Immature natural killer cell (primary cell): ENCODE results near the gene RADIL. TPM values are rescaled to one million over a fixed set of nuclear protein-coding genes. Genes with fewer than 3 reads are reported as not detected.

Experiments
- DNase-seq, 3 donors: peaks; one replicate each; pipeline ENCODE4 v3.0.0; 2022; ENCODE audit warnings: mixed read lengths in 1 of 3
- H3K27ac Mint-ChIP-seq, 6 donors: one replicate each; pipeline ENCODE4 v1.8.0; 2020; ENCODE audit warnings: mixed read lengths in 6 of 6, mild to moderate bottlenecking in 5 of 6, inconsistent platforms in 4 of 6, moderate library complexity in 3 of 6
- H3K27me3 Mint-ChIP-seq, 3 donors: one replicate each; pipeline ENCODE4 v1.8.0; 2020 to 2021; ENCODE audit warnings: low read depth in 3 of 3, mild to moderate bottlenecking in 3 of 3, mixed read lengths in 3 of 3, moderate library complexity in 3 of 3, inconsistent platforms in 1 of 3
- H3K36me3 Mint-ChIP-seq, 3 donors: one replicate each; pipeline ENCODE4 v1.8.0; 2020; ENCODE audit warnings: mixed read lengths in 3 of 3, inconsistent platforms in 2 of 3, mild to moderate bottlenecking in 2 of 3
- H3K4me1 Mint-ChIP-seq, 2 donors: one replicate each; pipeline ENCODE4 v1.8.0; 2020; ENCODE audit warnings: inconsistent platforms in 2 of 2, mild to moderate bottlenecking in 2 of 2, mixed read lengths in 2 of 2, moderate library complexity in 1 of 2
- H3K4me3 Mint-ChIP-seq, 5 donors: one replicate each; pipeline ENCODE4 v1.8.0; 2020; ENCODE audit warnings: mild to moderate bottlenecking in 5 of 5, mixed read lengths in 5 of 5, inconsistent platforms in 3 of 5, moderate library complexity in 3 of 5
- H3K9me3 Mint-ChIP-seq, 6 donors: one replicate each; pipeline ENCODE4 v1.8.0; 2020; ENCODE audit warnings: mild to moderate bottlenecking in 6 of 6, mixed read lengths in 6 of 6, inconsistent platforms in 4 of 6, moderate library complexity in 3 of 6
- polyA plus RNA-seq, 3 donors: library from polyadenylated mRNA; unstranded; fragments of 300-500 nt; fragmentation: Illumina TruSeq; gene quantifications; one replicate each; pipeline ENCODE4 v1.2.3, GENCODE V29; 2021

Gene RADIL
- polyA plus RNA-seq, 3 donors from 2014 or later = not detected

DNA sequence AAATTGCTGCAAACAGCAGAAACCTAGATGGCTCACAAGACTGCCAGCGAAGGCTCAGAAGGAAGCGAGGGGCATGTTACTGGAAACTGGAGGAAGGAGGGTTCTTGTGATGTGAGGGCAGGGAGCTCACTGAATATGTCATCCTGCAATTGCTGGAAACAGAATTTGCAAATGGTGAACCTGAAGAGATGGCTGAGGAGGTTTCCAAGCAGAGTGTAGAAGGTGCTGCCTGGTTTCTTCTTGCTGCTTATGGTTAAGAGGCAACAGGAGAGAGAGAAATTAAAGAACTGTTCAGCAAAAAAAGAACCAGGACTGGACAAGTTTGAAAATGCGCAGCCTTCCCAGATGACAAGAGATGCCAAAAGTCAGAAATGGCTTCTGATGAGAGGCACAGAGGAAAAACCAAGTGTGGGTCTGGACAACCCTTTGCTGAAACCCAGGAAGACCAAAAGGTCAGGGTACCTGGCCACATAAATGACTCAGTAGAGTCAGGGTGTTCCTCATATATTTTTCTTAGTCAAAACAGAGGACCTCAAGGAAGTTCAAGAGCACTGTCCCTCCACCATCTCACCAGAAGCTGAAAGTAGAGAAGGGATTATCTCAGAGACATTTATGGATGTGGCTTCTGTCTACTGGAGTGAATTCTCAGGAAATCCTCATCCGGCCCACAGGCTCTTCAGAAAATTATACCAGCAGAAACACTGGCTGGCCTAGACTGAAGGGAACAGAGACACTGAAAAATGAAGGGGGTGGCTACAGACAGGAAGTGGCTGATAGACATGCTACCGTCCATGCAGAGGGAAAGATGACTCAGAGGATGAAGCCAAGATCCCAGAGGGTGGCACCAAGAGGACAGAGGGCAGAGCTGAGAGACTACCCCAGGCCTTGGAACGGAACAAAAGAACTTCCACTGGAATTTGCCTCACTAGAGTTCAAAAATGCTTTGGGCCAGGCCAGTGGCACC is 31.8 kb downstream of the RADIL start:
- peak overlapping the region in 1 of 6 donors; percentile 23 for H3K27ac Mint-ChIP-seq
- H3K9me3 Mint-ChIP-seq = no peaks in the 10 kb centered on the region
- no peaks in the 10 kb centered on the region for H3K36me3 Mint-ChIP-seq
- H3K27me3 Mint-ChIP-seq = peaks cover 0 to 3% (median 1%) of the 10 kb centered on the region in 3 donors
- no peak overlapping the region for H3K4me3 Mint-ChIP-seq
- no peaks in the 10 kb centered on the region for H3K4me1 Mint-ChIP-seq
- DNase-seq = no peak

DNA sequence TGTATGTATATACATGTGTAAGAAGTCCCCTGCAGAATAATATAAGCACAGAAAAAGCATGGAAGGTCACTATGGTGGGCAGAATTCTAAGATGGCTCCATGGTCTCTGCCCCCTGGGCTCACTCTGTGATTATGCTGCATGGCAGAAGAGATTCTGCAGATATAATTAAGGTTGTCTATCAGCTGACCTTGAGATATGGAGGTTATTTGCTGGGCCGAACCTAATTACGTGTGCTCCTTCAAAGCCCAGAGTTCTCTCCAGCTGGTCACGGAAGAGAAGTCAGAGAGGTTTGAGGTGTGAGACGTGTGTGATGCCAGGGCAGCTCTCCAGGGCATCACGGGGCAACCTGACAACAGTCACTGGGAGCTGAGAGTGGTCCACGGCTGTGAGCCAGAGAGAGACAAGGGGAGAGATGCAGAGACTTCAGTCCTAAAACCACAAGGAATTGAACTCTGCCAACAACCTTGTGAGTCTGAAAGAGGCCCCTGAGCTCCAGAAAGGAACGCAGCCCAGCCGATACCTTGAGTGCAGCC is 33.2 kb downstream of the RADIL start:
- DNase-seq = no peak
- Mint-ChIP-seq H3K9me3 (no peaks in the 10 kb centered on the region), H3K4me1 (no peaks in the 10 kb centered on the region), H3K27ac (no peak overlapping the region), H3K36me3 (no peaks in the 10 kb centered on the region), H3K27me3 (peaks cover 0 to 3% (median 3%) of the 10 kb centered on the region in 3 donors), H3K4me3 (no peak overlapping the region)

DNA sequence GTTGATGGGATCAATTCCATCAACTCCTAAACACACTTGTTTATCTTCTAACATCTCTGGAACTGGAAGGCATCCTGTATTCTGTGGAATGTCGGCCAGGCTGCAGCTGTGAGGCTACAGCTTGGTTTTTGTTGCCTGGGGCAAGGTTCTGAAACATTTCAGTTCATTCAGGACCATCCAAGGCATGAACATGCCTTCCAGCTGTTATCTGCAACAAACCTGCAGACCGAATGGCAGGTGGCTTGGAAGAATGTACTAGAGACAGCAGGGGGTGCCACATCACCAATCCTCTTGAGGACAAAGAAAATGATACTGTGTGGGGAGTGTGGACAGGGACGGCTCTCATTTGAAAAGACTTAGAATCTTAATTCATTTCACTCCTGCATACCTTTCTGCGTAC is 34.1 kb downstream of the RADIL start:
- no peak overlapping the region for H3K4me3 Mint-ChIP-seq
- H3K36me3 Mint-ChIP-seq = no peaks in the 10 kb centered on the region
- peaks cover 0 to 4% (median 3%) of the 10 kb centered on the region in 3 donors for H3K27me3 Mint-ChIP-seq
- DNase-seq = peak; percentile 48 to 54 (median 53)
- H3K27ac Mint-ChIP-seq = no peak overlapping the region
- no peaks in the 10 kb centered on the region for H3K9me3 Mint-ChIP-seq
- H3K4me1 Mint-ChIP-seq = no peaks in the 10 kb centered on the region

DNA sequence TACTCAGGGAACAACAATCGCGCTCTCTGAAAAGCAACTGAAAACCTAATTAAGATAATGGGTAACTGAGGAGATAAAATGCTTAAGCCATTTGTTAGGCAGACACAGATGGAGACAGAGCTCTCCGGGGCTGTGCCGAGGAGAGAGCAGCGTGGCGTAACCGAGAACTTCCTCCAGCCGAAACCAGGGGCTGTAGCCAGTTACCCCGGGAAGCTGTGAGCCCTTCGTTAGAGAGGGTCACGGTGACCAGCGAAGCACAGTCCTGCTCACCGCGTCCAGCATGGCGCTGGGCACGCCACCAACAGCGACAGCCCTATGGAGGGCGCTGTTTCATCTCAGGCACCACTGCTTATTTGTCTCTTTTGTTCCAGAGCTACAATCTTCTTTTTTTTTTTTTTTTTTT is 37.8 kb downstream of the RADIL start:
- H3K27me3 Mint-ChIP-seq = peaks cover 3 to 9% (median 5%) of the 10 kb centered on the region in 3 donors
- no peaks in the 10 kb centered on the region for H3K36me3 Mint-ChIP-seq
- H3K27ac Mint-ChIP-seq = no peak overlapping the region
- no peak for DNase-seq
- H3K9me3 Mint-ChIP-seq = no peaks in the 10 kb centered on the region
- H3K4me3 Mint-ChIP-seq = no peak overlapping the region
- H3K4me1 Mint-ChIP-seq = no peaks in the 10 kb centered on the region

DNA sequence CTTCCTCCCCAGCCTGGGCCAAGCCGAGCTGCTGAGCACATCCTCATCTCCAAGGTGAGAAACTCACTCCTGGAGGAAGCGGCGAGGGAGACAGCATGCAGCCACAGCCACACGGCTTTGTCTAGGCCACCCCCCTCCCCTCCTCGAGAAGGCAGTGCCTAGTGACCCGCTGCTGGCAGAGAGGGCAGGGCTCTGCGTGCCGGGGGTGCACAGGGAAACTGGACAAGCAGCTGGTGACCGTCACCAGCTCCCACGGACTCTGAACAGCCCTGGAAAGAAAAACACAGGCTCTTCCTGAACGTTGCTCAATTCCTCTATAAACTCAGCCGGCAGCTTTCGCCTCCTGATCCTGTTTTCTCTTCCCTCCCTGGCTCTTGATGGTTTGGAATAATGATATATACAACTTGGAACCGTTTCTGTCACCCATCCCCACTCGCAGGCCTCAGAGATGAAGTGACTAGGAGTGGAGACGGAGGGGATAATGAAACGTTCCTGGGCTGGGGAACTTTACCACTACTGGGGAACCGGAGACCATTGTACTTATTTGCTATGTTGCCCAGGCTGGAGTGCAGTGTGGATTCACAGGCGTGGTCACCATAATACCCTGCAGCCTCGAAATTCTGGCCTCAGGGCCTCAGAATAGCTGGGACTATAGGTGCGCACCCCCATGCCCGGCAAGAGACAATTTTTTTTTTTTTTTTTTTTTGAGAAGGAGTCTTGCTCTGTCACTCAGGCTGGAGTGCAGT is 41.0 kb downstream of the RADIL start:
- Mint-ChIP-seq H3K27ac (no peak overlapping the region), H3K9me3 (no peaks in the 10 kb centered on the region), H3K36me3 (no peaks in the 10 kb centered on the region)

DNA sequence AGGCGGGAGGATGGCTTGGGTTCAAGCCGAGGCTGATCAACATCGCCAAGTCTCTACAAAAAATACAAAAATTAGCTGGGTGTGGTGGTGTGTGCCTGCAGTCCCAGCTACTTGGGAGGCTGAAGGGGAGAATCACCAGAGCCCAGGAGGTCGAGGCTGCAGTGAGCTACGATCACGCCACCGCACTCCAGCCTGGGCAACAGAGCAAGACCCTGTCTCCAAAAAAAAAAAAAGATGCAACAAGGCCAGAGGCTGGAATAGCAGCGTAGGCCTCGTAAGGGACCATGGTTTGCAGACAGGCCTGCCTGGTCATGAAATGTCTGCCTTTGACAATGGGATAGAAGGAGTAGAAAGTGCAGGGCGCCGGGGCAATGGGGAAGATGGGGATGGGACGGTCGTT is 41.7 kb downstream of the RADIL start:
- no peak overlapping the region for H3K27ac Mint-ChIP-seq
- H3K4me1 Mint-ChIP-seq = peaks cover 4 to 6% of the 10 kb centered on the region in 2 donors
- H3K27me3 Mint-ChIP-seq = peaks cover 2 to 11% (median 7%) of the 10 kb centered on the region in 3 donors
- H3K4me3 Mint-ChIP-seq = no peak overlapping the region
- no peaks in the 10 kb centered on the region for H3K9me3 Mint-ChIP-seq
- no peaks in the 10 kb centered on the region for H3K36me3 Mint-ChIP-seq
- DNase-seq = no peak

More for the DNA sequence above, 41.0 kb downstream of the RADIL start:
- Mint-ChIP-seq H3K27me3 (peaks cover 0 to 8% (median 7%) of the 10 kb centered on the region in 3 donors), H3K4me3 (no peak overlapping the region), H3K4me1 (peaks cover 0 to under 1% of the 10 kb centered on the region in 2 donors)
- no peak for DNase-seq

DNA sequence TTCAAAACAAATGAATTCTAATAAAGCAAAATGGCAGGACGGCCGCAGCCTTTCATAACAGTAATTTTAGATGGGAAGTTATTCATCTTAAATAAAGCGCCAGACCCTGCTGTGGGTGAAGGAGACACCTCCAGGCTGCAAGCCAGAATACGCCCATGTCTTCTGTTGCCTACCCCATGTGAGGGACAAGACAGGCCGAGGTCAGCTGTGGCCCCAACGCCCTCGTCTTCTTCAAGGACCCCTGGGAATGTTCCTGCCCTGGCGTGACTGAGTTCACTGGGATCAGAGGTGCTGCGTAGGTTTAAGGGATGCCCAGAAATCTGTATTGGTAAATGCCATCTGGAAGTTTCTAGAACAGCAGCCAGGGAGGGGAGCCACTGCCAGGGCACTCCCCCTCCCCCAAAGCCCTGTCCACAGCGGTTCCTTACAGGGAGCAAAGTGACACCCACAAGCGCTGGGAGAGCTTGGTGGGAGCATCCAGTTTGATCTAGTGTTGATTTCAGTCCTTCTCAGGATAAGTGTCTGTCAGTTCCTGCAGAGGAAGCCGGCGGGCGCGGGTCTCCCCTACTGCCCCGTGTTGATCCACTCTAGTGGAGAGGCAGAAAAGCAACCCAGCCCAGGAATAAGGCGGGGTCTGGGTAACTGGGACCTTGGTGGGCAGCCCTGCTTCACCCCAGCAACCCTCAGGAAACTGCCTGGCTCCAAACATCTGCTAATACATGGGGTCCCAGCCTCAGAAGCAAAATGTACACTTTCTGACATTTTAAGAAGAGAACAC is 42.3 kb downstream of the RADIL start:
- no peak for DNase-seq
- no peaks in the 10 kb centered on the region for H3K36me3 Mint-ChIP-seq
- peaks cover 4 to 8% of the 10 kb centered on the region in 2 donors for H3K4me1 Mint-ChIP-seq
- H3K27ac Mint-ChIP-seq = no peak overlapping the region
- no peaks in the 10 kb centered on the region for H3K9me3 Mint-ChIP-seq
- peaks cover 2 to 10% (median 7%) of the 10 kb centered on the region in 3 donors for H3K27me3 Mint-ChIP-seq
- no peak overlapping the region for H3K4me3 Mint-ChIP-seq

DNA sequence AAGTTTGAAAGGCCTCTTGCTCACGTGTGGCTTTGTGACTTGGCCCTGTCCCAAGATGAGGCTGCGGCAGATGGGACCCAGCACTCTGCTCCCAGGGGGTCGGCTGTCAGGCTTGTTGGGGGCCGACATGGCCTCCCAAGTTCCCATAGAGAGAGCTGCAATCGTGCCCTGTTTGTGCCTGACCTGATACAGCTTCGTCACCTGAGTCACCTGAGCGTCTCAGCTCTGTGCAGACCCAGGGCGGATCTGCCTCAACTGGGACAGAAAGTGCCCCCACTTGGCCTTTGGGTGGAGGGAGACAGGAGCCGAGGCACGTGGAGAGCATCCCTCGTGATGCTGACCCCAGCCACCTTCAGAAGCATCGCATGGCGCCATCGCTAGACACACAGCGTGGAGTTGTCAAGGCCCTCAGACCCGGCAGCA is 43.4 kb downstream of the RADIL start:
- H3K27ac Mint-ChIP-seq = no peak overlapping the region
- H3K36me3 Mint-ChIP-seq = no peaks in the 10 kb centered on the region
- no peak overlapping the region for H3K4me3 Mint-ChIP-seq
- no peak for DNase-seq
- peaks cover 4 to 8% of the 10 kb centered on the region in 2 donors for H3K4me1 Mint-ChIP-seq
- H3K9me3 Mint-ChIP-seq = no peaks in the 10 kb centered on the region
- H3K27me3 Mint-ChIP-seq = peaks cover 2 to 10% (median 7%) of the 10 kb centered on the region in 3 donors

DNA sequence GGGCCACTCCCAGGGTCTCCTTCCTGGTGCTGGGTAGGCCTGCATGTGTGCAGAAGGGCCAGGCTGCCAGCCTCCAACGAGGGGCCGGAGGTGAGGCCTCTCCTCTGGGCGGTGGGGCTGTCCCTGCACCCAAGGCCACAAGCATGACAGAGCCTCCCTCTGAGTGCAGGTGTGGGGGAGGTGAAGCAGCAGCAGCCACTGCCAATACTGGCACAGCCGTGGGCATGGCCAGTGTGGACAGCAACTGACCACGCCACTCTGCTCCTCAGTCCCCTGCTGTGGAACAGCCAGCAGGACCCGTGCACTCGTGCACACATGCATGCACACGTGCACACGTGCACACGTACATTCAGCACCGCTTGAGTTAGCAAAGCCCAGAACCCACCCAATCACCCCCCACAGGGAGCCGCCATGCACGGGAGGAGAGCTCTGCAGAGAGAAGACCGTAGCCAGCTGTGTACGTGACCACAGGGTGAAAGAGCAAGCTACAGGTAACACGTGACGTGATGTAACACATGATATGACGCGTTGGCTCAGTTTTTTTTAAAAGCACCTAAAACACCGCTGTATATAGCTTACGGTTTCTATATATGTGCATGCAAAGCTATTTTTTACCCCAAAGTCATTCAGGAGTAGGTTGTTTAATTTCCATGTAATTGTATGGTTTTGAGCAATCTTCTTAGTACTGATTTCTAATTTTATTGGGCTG is 44.7 kb downstream of the RADIL start:
- no peak overlapping the region for H3K4me3 Mint-ChIP-seq
- no peak overlapping the region for H3K27ac Mint-ChIP-seq
- peaks cover 4 to 8% of the 10 kb centered on the region in 2 donors for H3K4me1 Mint-ChIP-seq
- H3K27me3 Mint-ChIP-seq = peaks cover 2 to 7% (median 5%) of the 10 kb centered on the region in 3 donors
- H3K9me3 Mint-ChIP-seq = no peaks in the 10 kb centered on the region
- no peak for DNase-seq
- no peaks in the 10 kb centered on the region for H3K36me3 Mint-ChIP-seq

DNA sequence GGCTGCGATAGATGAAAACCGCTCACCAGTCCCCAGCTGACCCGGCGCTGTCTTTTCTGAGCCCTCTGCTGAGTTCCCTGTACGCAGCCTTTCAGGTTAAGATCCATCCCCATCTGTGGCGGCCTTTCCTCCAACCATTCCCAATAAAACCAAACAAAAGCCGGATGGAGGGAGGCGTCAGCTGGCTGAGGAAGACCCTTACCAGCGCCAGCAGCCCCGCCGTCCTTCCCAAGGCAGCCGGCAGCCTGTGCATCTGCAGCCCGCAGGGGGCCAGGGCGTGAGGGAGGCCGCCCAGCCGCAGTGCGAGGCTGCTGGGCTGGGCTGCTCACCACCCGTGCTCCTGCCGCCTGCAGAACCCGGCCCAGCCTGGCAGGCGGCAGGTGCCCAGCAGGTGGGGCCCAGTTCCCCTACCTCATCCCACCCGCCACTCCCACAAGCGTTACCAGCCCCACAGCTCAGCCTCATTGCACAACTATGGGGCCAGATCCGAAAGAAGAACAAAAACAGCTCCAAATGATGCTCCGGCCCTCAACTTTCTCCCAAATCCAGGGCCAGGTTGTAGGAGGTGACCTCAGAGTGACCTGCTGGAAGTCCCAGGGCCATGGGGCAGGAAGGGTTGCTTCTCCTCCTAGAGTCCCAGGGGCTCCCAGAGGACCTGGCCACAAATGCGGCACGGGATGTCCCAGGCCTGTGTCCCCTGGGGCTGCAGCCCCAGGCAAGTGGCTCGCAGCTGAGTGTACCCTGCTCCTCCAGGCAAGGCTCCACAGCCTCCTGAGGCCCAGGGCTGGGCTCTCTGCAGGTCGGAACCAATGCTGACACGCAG is 45.5 kb downstream of the RADIL start:
- Mint-ChIP-seq H3K36me3 (no peaks in the 10 kb centered on the region), H3K27ac (no peak overlapping the region), H3K4me3 (no peak overlapping the region), H3K9me3 (no peaks in the 10 kb centered on the region), H3K4me1 (peaks cover 4 to 8% of the 10 kb centered on the region in 2 donors), H3K27me3 (peaks cover 2 to 6% (median 5%) of the 10 kb centered on the region in 3 donors)
- no peak for DNase-seq

DNA sequence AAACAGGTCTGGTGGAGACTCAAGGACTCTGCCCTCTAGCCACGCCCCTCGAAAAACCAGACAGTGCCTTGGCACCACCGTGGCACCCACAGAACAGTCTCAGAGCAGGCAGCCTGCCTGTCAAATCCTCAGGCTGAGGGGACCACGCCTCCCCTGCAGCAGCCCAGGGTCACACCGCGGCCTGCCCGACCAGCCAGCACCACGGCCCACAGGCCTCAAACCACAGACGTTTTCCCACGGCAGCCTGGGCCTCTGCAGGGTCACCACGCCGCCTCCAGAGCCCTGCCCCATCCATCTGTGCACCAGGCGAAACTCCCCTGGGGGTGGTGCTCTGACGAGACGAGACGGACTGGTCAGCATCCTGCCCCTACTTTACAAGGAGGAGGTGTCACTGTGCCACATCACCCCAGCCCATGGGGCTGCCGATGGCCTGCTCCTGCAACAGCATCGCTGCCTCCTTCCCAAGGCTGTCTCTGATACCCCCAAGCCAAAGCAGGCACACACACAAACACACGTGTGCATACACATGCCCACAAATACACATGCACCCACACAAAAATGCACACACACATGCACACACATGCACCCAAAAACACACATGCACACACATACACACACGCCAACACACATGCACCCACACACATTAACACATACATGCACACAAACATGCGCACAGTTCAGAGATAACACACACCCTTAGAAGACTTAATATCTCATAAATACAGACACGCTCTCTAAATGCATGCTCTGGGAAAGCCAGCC is 46.3 kb downstream of the RADIL start:
- H3K4me3 Mint-ChIP-seq = no peak overlapping the region
- no peak overlapping the region for H3K27ac Mint-ChIP-seq
- DNase-seq = peak; percentile 8 to 22 (median 8)
- peaks cover 2 to 6% (median 2%) of the 10 kb centered on the region in 3 donors for H3K27me3 Mint-ChIP-seq
- H3K36me3 Mint-ChIP-seq = no peaks in the 10 kb centered on the region
- H3K9me3 Mint-ChIP-seq = no peaks in the 10 kb centered on the region
- peaks cover 4 to 8% of the 10 kb centered on the region in 2 donors for H3K4me1 Mint-ChIP-seq
